Measurements from ENCODE around the gene MAP1B. TPM values are rescaled to one million over a fixed set of nuclear protein-coding genes. Genes with fewer than 3 reads are reported as not detected.

Gene MAP1B
- total RNA-seq, 1 experiment from 2014 or later, result 8.9 TPM

DNA sequence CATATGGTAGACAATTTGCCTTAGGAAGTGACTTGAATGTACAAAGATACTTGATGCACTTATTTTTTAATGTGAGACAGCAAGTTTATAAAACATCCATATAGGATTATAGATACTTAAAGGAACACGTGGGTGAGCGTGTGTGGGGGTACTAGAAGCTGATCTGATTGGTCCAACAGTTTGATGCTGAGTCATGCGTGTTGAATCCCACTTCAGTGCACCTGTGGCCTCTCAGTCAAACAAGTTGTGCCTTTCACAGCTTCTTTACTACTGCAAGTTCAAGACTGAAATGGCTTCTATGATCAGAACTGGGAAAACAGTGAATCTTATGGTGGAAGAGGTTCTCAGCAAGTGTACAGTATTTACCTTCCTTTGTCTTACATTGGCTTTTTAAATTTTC lies 98.9 kb downstream of the MAP1B start:
- RAD21 ChIA-PET (ENCODE audit: low non-redundant PET in 1 of 2, low total read pairs in 2 of 2, uncharacterized antibody in 2 of 2, unreplicated experiment in 2 of 2), result no interaction called here
- H3K9me2 ChIP-seq (ENCODE audit: insufficient read depth), result no peaks in the 10 kb centered on the region
- no peaks in the 10 kb centered on the region for H3K27me3 ChIP-seq (ENCODE audit: insufficient read depth, low read length)
- no TSS peak for BruUV-seq (replicated peaks)
- H3K9ac ChIP-seq (ENCODE audit: low read length), result no peak overlapping the region
- no peak overlapping the region for H3K4me3 ChIP-seq (replicated peaks in 1 of 2; ENCODE audit: low read depth in 1 of 2, low read length in 2 of 2)
- POLR2A ChIA-PET, result no interaction called here
- H3K79me2 ChIP-seq (ENCODE audit: insufficient read depth, low read length), result no peaks in the 10 kb centered on the region
- CTCF ChIA-PET, result no interaction called here
- no peaks in the 10 kb centered on the region for H3K36me3 ChIP-seq (ENCODE audit: control insufficient read depth in 1 of 2, insufficient read depth in 2 of 2, low read length in 2 of 2)
- H2AFZ ChIP-seq (ENCODE audit: low read depth, low read length, poor library complexity, severe bottlenecking), result no peak overlapping the region
- no peak for DNase-seq (ENCODE audit: low read depth, low spot score)
- intact Hi-C loops (cut with micrococcal nuclease), result no loop called here
- no peaks in the 10 kb centered on the region for H3K9me3 ChIP-seq (ENCODE audit: control insufficient read depth in 1 of 2, insufficient read depth in 1 of 2, low read depth in 1 of 2, low read length in 2 of 2)
- no peak for ATAC-seq
- TF ChIP-seq EZH2 (IDR thresholded peaks at IDR 0.05), result no peak
- TF ChIP-seq EGR1 (IDR thresholded peaks at IDR 0.05; ENCODE audit: low read depth), result no peak
- TF ChIP-seq EZH2phosphoT487 (IDR thresholded peaks at IDR 0.05; ENCODE audit: borderline replicate concordance), result no peak
- TF ChIP-seq CEBPB (IDR thresholded peaks at IDR 0.05; ENCODE audit: low read depth), result no peak
- no peak for TF ChIP-seq SRF (IDR thresholded peaks at IDR 0.05; ENCODE audit: low read depth)
- H3K4me2 ChIP-seq (ENCODE audit: low read length), result no peak overlapping the region
- peaks cover 7 to 17% of the 10 kb centered on the region in 2 experiments for H3K4me1 ChIP-seq (ENCODE audit: control insufficient read depth in 1 of 2, insufficient read depth in 2 of 2, low read length in 2 of 2)
- no peaks in the 10 kb centered on the region for H4K20me1 ChIP-seq (ENCODE audit: insufficient read depth)
- no peak overlapping the region for H3K27ac ChIP-seq (ENCODE audit: low read depth, low read length)

DNA sequence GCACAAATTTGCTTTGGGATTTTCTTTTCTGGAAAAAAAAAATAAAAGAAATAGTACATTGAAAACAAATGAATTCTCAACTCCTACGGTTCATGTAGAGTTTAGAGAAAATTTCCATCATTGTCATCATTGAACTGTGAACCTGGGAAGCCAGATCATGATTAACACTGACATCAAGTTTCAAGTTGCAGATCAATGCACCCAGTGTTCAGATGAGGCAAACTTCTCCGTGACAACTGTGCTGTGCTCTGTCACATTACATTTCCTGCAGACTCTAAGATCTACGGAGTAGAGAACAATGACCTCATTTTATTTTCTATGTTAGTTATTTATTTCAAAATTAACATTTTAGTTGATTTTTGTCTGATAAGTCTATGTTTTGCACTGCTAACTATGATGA lies 99.7 kb downstream of the MAP1B start:
- no peaks in the 10 kb centered on the region for H4K20me1 ChIP-seq (ENCODE audit: insufficient read depth)
- intact Hi-C loops (cut with micrococcal nuclease), result no loop called here
- DNase-seq (ENCODE audit: low read depth, low spot score) (no peak), ATAC-seq (no peak)
- no peaks in the 10 kb centered on the region for H3K27me3 ChIP-seq (ENCODE audit: insufficient read depth, low read length)
- no peak overlapping the region for H2AFZ ChIP-seq (ENCODE audit: low read depth, low read length, poor library complexity, severe bottlenecking)
- no peaks in the 10 kb centered on the region for H3K36me3 ChIP-seq (ENCODE audit: control insufficient read depth in 1 of 2, insufficient read depth in 2 of 2, low read length in 2 of 2)
- H3K27ac ChIP-seq (ENCODE audit: low read depth, low read length), result no peak overlapping the region
- H3K79me2 ChIP-seq (ENCODE audit: insufficient read depth, low read length), result no peaks in the 10 kb centered on the region
- CTCF ChIA-PET, result no interaction called here
- BruUV-seq (replicated peaks), result no TSS peak
- POLR2A ChIA-PET, result no interaction called here
- H3K4me1 ChIP-seq (ENCODE audit: control insufficient read depth in 1 of 2, insufficient read depth in 2 of 2, low read length in 2 of 2), result peaks cover 10 to 26% of the 10 kb centered on the region in 2 experiments
- no peak overlapping the region for H3K9ac ChIP-seq (ENCODE audit: low read length)
- RAD21 ChIA-PET (ENCODE audit: low non-redundant PET in 1 of 2, low total read pairs in 2 of 2, uncharacterized antibody in 2 of 2, unreplicated experiment in 2 of 2), result no interaction called here
- H3K9me3 ChIP-seq (ENCODE audit: control insufficient read depth in 1 of 2, insufficient read depth in 1 of 2, low read depth in 1 of 2, low read length in 2 of 2), result no peaks in the 10 kb centered on the region
- H3K4me2 ChIP-seq (ENCODE audit: low read length), result no peak overlapping the region
- H3K4me3 ChIP-seq (replicated peaks in 1 of 2; ENCODE audit: low read depth in 1 of 2, low read length in 2 of 2), result no peak overlapping the region
- H3K9me2 ChIP-seq (ENCODE audit: insufficient read depth), result no peaks in the 10 kb centered on the region
- TF ChIP-seq POLR2A (IDR thresholded peaks at IDR 0.05; ENCODE audit: borderline replicate concordance, extremely low read depth, insufficient read depth, insufficient read length), result no peak
- no peak for TF ChIP-seq CEBPB (IDR thresholded peaks at IDR 0.05; ENCODE audit: low read depth)
- no peak for TF ChIP-seq YY1 (IDR thresholded peaks at IDR 0.05; ENCODE audit: extremely low read depth, insufficient replicate concordance, low read depth, low read length)
- TF ChIP-seq ZNF274 (IDR thresholded peaks at IDR 0.05; ENCODE audit: low read depth, low read length), result no peak
- no peak for TF ChIP-seq EGR1 (IDR thresholded peaks at IDR 0.05; ENCODE audit: low read depth)
- no peak for TF ChIP-seq POLR2AphosphoS5 (IDR thresholded peaks at IDR 0.05; ENCODE audit: low read depth, low read length)
- no peak for TF ChIP-seq CBX3 (IDR thresholded peaks at IDR 0.05; ENCODE audit: low read depth)
- TF ChIP-seq, protein P1, sequence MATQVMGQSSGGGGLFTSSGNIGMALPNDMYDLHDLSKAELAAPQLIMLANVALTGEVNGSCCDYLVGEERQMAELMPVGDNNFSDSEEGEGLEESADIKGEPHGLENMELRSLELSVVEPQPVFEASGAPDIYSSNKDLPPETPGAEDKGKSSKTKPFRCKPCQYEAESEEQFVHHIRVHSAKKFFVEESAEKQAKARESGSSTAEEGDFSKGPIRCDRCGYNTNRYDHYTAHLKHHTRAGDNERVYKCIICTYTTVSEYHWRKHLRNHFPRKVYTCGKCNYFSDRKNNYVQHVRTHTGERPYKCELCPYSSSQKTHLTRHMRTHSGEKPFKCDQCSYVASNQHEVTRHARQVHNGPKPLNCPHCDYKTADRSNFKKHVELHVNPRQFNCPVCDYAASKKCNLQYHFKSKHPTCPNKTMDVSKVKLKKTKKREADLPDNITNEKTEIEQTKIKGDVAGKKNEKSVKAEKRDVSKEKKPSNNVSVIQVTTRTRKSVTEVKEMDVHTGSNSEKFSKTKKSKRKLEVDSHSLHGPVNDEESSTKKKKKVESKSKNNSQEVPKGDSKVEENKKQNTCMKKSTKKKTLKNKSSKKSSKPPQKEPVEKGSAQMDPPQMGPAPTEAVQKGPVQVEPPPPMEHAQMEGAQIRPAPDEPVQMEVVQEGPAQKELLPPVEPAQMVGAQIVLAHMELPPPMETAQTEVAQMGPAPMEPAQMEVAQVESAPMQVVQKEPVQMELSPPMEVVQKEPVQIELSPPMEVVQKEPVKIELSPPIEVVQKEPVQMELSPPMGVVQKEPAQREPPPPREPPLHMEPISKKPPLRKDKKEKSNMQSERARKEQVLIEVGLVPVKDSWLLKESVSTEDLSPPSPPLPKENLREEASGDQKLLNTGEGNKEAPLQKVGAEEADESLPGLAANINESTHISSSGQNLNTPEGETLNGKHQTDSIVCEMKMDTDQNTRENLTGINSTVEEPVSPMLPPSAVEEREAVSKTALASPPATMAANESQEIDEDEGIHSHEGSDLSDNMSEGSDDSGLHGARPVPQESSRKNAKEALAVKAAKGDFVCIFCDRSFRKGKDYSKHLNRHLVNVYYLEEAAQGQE (IDR thresholded peaks at IDR 0.05; ENCODE audit: low read depth), result no peak
- TF ChIP-seq JUND (IDR thresholded peaks at IDR 0.05), result no peak
- TF ChIP-seq TCF7L2 (IDR thresholded peaks at IDR 0.05; ENCODE audit: borderline replicate concordance, extremely low read depth, insufficient read depth, insufficient read length), result no peak
- no peak for TF ChIP-seq ZFX (IDR thresholded peaks at IDR 0.05)
- no peak for TF ChIP-seq RAD21 (IDR thresholded peaks at IDR 0.05; ENCODE audit: low read depth)
- TF ChIP-seq EZH2phosphoT487 (IDR thresholded peaks at IDR 0.05; ENCODE audit: borderline replicate concordance), result no peak
- TF ChIP-seq, protein P2, sequence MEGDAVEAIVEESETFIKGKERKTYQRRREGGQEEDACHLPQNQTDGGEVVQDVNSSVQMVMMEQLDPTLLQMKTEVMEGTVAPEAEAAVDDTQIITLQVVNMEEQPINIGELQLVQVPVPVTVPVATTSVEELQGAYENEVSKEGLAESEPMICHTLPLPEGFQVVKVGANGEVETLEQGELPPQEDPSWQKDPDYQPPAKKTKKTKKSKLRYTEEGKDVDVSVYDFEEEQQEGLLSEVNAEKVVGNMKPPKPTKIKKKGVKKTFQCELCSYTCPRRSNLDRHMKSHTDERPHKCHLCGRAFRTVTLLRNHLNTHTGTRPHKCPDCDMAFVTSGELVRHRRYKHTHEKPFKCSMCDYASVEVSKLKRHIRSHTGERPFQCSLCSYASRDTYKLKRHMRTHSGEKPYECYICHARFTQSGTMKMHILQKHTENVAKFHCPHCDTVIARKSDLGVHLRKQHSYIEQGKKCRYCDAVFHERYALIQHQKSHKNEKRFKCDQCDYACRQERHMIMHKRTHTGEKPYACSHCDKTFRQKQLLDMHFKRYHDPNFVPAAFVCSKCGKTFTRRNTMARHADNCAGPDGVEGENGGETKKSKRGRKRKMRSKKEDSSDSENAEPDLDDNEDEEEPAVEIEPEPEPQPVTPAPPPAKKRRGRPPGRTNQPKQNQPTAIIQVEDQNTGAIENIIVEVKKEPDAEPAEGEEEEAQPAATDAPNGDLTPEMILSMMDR (IDR thresholded peaks at IDR 0.05 in 2 of 3, conservative IDR thresholded peaks at IDR 0.05 in 1 of 3; ENCODE audit: borderline replicate concordance in 1 of 3, insufficient read depth in 1 of 3, low read depth in 2 of 3, low read length in 2 of 3), result no peak
- TF ChIP-seq MAX (IDR thresholded peaks at IDR 0.05), result no peak
- TF ChIP-seq SIN3A (IDR thresholded peaks at IDR 0.05; ENCODE audit: low read depth), result no peak
